ENCODE results near the gene LGR6. TPM values are rescaled to one million over a fixed set of nuclear protein-coding genes. Genes with fewer than 3 reads are reported as not detected.

The LGR6 gene
- total RNA-seq, 6 donors from 2014 or later = 0.46 to 5.2 (median 1.1) TPM

GRCh38 chr1:202151045-202151444, 42.6 kb upstream of the LGR6 start:
- 88 to 95% methylated on average over 2 of the region's 2 CpGs for whole genome bisulfite sequencing, 2 donors
- ATAC-seq (ENCODE audit: low FRiP score in 2 of 2) (no peak), DNase-seq (no peak)
- TF ChIP-seq EP300 (IDR thresholded peaks at IDR 0.05) (no peak), POLR2A (IDR thresholded peaks at IDR 0.05) (no peak), POLR2AphosphoS5 (IDR thresholded peaks at IDR 0.05) (no peak), CTCF (IDR thresholded peaks at IDR 0.05) (no peak)
- Histone ChIP-seq H3K4me3 (no peak overlapping the region), H3K4me1 (peaks cover 8 to 18% (median 11%) of the 10 kb centered on the region in 4 donors), H3K27ac (no peak overlapping the region), H3K36me3 (no peaks in the 10 kb centered on the region), H3K27me3 (no peaks in the 10 kb centered on the region), H3K9me3 (no peaks in the 10 kb centered on the region)

- no peak overlapping the region for H3K27ac ChIP-seq
- no peaks in the 10 kb centered on the region for H3K27me3 ChIP-seq
- DNase-seq = no peak
- TF ChIP-seq CTCF (IDR thresholded peaks at IDR 0.05) (no peak), EP300 (IDR thresholded peaks at IDR 0.05) (no peak), POLR2A (IDR thresholded peaks at IDR 0.05) (no peak), POLR2AphosphoS5 (IDR thresholded peaks at IDR 0.05) (no peak)
- no peak for ATAC-seq (ENCODE audit: low FRiP score in 2 of 2)
- H3K4me1 ChIP-seq = peaks cover 8 to 18% (median 11%) of the 10 kb centered on the region in 4 donors
- H3K9me3 ChIP-seq = no peaks in the 10 kb centered on the region
- H3K36me3 ChIP-seq = no peaks in the 10 kb centered on the region
- H3K4me3 ChIP-seq = no peak overlapping the region
- WGBS, 2 donors = 85 to 90% methylated on average over 10 of the region's 10 CpGs
Measured at GRCh38 chr1:202152399-202152798, 41.2 kb upstream of the LGR6 start.

DNA sequence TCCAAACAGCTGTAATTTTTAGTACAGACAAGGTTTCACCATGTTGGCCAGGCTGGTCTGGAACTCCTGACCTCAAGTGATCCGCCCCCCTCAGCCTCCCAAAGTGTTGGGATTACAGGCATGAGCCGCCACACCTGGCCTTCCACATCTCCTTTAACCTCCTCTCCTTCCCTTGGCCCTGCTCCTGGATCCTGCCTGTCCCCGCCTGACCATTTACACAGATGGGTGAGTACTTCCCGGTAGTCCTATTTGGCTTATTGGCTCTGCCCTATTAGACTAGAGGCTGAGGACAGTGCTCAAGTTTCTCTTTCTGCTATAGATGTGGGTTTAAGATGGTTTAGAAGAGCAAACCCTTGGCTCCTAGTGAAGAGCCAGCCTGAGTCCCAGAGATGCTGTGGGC, 40.3 kb upstream of the LGR6 start:
- 90 to 98% methylated on average over 4 of the region's 4 CpGs for WGBS, 2 donors
- ATAC-seq (ENCODE audit: low FRiP score in 2 of 2) (no peak), DNase-seq (no peak)
- TF ChIP-seq CTCF (IDR thresholded peaks at IDR 0.05) = no peak
- TF ChIP-seq EP300 (IDR thresholded peaks at IDR 0.05) = no peak
- no peak for TF ChIP-seq POLR2A (IDR thresholded peaks at IDR 0.05)
- TF ChIP-seq POLR2AphosphoS5 (IDR thresholded peaks at IDR 0.05) = no peak
- Histone ChIP-seq H3K27me3 (no peaks in the 10 kb centered on the region), H3K27ac (no peak overlapping the region), H3K4me3 (no peak overlapping the region), H3K4me1 (peaks cover 8 to 18% (median 11%) of the 10 kb centered on the region in 4 donors), H3K9me3 (no peaks in the 10 kb centered on the region), H3K36me3 (no peaks in the 10 kb centered on the region)

DNA sequence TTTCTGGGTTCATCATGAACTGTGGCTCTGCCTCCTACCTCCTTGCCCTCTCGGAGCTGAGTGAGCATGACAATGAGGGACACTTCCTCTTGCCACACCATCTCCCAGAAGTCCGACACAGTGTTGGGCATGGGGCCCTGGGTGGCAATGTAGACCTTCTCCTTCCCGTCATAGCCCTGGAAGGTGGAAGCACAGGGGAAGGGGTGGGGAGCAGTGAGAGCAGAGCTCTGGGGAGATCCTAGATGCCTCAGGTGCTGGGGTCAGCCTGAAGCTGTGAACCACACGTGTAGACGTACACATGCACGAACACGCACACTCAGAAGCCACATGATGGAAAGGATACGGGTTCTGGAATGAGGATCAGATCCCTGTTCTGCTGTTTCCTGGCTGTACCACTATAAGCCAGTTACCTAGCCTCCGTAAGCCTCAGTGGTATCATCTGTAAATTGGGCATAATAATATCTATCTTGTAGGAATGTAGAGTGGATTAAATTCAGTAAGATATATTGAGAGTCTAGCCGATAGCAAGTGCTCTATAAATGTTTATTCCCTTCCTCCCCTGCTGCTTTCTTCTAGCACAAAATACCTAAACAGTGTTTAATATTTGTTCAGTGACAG, 39.3 kb upstream of the LGR6 start:
- WGBS, 2 donors = 81 to 89% methylated on average over 8 to 10 of the region's 10 CpGs
- H3K9me3 ChIP-seq = no peaks in the 10 kb centered on the region
- peaks cover 8 to 18% (median 11%) of the 10 kb centered on the region in 4 donors for H3K4me1 ChIP-seq
- H3K27me3 ChIP-seq = no peaks in the 10 kb centered on the region
- TF ChIP-seq POLR2A (IDR thresholded peaks at IDR 0.05) (no peak), POLR2AphosphoS5 (IDR thresholded peaks at IDR 0.05) (no peak), EP300 (IDR thresholded peaks at IDR 0.05) (no peak), CTCF (IDR thresholded peaks at IDR 0.05) (no peak)
- no peaks in the 10 kb centered on the region for H3K36me3 ChIP-seq
- H3K27ac ChIP-seq = no peak overlapping the region
- no peak overlapping the region for H3K4me3 ChIP-seq
- ATAC-seq (ENCODE audit: low FRiP score in 2 of 2) = no peak
- no peak for DNase-seq

Data from upper lobe of left lung (tissue), 6 donors.